Activated naive CD8-positive, alpha-beta T cell treated with anti-CD3 and anti-CD28 coated beads, Interleukin-2, amount 50 U/mL, for 16 hours (primary cell): Measurements from ENCODE around the gene ZNF263.

ENCODE experiments used
- DNase-seq: peaks from one replicate; pipeline ENCODE4 v3.0.0-alpha.2; 2020; ENCODE audit warnings: low read depth, low spot score

ZNF263 gene

DNA sequence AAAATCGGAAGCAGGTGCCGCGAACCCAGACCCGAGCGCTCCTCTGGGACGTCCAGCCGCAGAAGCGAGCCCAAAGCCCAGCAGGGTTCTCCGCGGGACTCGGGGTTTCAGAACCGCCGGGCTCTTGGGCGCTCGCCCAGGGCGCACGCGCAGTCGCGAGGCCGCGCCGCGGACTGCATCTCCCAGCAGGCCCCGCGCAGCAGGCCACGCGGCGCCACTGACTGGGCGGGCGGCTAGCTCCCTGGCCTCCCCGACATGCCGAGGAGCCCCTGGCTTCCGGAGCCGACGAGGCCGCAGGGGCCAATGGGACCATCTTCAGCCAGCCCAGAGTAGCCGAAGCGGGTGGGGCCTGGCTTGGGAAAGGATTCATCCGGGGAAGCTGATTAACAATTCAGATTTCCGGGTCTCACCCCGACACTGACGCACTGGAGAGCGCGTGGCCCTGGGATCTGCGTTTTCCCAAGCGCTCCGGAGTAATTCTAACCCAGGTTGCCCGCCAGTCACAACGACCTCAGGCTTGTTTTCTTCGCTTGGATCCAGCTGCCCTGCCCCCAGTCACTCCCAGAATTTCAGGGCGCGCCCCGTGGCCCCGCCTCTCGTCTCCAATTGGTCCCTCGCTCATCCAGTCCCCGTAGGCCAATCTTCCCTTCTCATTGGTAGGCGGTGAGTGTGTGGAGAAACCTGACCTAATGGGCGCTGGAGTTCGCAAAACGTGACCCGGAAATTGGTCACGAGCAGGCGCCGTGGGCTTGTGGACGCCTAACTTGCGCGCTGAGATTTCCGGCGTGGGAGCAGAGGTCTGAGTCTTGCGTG lies at the start of gene ZNF263:
Gene ZNF263 (plus strand): TSS at position 762 of the 813 bp plus-strand sequence. CDS start 328 bp downstream, outside the sequence.
- peak; percentile 86 for DNase-seq

- no peak for DNase-seq
Observed at GRCh38 chr16:3234543-3234856, 48.8 kb upstream of the ZNF263 start.

DNA sequence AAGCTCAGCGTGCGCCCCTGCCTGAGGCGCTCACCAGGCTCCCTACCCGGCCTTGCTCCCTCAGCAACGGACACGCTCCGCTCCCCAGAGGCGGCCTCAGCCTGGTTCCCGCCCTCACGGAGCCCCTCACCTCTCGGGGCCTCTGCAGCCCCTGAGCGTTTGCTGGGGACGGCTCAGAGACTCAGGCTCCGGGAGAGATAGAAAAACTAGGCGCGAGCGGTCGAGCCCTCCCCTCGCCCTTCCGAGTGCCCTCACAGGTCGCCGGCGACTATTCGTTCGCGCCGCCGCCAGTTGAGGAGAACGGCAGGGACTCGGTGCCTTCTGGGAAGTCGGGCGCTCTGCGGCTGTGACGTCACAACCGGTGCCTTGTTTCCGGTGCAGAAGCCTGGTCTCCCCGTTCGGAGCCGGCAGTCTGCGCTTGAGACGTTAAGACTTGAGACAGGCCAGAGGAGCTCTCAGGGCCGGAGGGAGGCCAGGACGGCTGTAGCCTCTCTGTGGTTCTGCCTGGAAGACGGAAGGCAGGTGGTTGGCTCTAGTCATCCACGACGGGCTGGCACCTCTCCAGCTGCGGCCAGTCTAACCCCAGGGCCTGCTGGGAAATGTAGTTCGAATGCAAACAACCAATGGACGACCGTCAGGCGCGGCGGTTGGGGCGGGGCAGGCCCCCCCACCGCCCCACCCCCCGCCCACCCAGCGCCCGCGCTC lies 48.3 kb upstream of the ZNF263 start, which contains the start of gene ZNF200:
Gene ZNF200 (minus strand): TSS at position 302 of the 705 bp plus-strand sequence. CDS start 1,403 bp downstream, outside the sequence.
- DNase-seq: peak; percentile 84

- DNase-seq: no peak
Observed at GRCh38 chr16:3235856-3236669, 47.2 kb upstream of the ZNF263 start.

- no peak for DNase-seq
Observed at GRCh38 chr16:3241761-3242160, 41.5 kb upstream of the ZNF263 start.

DNA sequence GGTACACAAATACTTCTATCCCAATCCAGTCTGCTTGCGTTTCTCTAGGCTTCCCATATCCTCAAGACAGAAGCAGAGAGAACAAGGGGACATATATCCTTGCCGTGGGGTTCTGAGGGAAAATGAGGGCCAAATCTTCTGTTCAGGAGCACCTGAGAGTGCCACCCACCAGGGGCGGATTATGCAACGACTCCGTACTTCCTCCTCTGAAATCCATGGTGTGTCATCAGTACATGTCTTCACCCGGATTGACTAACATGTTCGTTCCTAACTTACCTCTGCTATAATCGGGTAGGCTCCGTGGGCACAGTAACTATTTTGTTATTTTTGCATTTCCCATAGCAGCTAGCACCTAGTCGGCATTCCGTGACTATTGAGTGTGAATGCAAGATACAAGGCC lies 40.6 kb upstream of the ZNF263 start:
- no peak for DNase-seq

DNA sequence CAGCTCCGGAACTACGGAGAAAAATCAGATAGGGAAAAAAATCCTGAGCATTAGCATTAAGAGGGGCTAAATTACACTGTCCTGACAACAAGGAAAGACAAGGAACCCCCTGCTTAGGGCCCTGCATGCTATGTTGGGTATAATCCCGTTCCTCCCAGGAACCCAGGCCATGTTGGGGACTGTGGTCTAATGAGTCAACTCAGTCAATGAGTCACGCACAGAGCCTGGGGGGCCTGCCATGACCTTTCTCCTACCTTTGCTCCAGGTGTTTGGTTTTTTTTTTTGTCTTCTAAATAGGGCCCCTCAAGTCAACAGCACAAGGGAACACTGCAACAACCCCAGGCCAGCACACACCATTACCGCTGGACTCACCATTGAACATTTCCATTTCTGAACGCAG lies 39.4 kb upstream of the ZNF263 start:
- no peak for DNase-seq

GRCh38 chr16:3246002-3246401 lies 37.3 kb upstream of the ZNF263 start:
- DNase-seq: no peak

DNA sequence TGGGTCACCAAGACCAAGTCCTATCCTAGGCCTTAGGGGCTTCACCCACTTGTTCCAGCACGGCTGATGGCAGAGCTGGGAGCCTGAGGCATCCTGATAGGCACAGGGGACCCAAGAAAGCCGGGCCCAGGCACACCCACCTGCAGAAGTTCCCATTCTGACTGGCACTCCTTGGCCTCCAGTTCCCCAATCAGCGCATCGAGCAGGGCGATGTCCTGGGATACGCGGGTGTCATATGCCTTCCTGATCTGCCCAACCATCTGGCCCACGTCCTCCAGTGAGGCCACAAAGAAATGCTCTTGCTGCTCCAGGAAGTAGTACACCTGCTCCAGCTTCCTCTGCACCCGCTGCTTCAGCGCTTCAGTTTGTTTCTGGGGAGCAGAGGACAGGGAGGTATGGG lies 36.4 kb upstream of the ZNF263 start:
- DNase-seq: no peak

DNA sequence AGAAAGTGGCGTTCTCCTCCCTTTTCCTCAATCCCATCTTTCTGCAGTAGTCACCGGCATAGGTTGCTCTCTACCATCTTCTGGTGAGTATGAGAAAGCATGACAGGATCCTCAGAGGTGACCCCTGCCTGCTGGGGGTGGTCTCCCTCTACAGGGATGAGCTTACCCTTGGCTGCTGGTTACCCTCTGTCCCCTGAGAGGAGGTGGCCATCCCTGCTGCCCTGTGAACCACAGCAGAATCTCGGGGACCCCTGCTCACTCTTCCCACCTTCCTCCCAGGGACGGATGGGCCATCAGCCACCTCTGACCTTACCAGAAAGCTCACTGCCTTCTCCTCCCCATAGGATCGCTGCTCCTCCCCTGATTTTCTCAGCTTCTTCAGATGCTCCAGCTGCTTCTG lies 34.7 kb upstream of the ZNF263 start:
- DNase-seq: no peak

GRCh38 chr16:3249020-3249419 lies 34.3 kb upstream of the ZNF263 start:
- DNase-seq: no peak

DNA sequence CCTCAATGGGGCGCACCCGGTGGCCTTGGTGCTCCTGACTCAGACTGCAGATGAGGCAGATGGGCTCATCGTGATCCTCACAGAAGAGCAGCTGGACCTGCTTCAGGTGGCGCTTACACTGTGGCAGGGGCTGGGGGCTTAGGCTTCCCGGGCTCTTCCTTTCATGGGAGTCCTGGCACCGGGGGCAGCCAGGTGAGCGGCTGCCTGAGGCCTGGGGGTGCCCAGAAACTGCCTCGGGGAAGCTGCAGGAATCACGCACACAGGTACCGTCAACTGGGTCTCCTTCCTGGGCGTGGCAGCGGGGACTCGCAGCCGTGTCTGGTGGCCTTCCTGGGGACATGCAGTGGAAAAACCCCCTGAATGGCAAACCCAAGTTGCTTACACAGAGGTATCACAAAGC lies 33.8 kb upstream of the ZNF263 start:
- no peak for DNase-seq

DNA sequence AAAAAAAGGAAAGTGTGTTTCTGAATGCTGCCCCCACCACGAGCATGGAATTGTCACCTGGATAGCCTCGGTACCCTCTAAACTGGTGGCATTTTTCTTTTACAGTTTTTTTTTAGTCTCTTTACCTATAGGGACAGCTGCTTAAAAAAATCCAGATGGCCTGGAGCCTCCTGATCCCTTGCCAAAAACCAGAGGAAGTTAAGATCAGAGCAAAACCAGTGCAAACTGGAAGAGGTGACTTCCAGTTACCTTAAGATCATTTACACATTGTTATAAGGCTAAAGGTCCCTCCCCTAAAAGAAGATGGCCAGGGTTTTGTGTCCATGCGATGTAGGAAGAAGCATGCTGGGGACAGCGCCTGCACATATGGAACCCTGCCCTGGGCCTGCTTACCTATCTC lies 30.3 kb upstream of the ZNF263 start:
- no peak for DNase-seq

- no peak for DNase-seq
Observed at GRCh38 chr16:3254309-3254708, 29.0 kb upstream of the ZNF263 start.

GRCh38 chr16:3256146-3256865 lies 27.0 kb upstream of the ZNF263 start, which contains the start of gene MEFV:
Gene MEFV (minus strand): TSS chr16:3256633. CDS start chr16:3256587, 46 bp downstream.
- DNase-seq: no peak

DNA sequence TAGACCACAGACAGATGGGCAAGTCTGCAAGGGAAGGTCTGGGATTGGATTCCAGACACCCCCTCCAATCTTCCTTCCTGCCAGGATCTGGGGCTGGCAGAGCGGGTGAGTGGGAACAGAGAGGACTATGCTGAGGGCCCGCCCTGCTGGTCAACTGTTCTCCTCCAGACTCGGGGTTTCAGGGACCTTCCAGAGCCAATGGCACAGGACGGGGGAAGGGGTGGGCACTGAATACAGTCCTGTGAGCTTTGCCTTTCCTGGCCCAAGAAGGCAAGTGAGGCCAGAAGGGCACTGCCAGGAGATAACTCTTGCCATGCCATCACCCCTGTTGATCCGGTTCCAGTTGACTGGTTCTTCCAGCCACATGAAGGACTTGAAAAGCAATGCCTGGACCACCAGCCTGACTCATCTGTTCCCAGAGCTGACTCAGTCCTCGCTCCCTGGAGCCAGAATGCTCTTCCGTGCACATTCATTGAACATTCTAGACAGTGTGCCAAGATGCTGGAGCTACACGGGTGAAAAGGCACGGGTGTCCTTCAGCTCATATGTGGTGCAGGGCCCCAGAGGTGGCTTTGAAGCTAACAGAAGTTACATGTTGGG lies 26.3 kb upstream of the ZNF263 start:
- DNase-seq: no peak

GRCh38 chr16:3259836-3260235 lies 23.5 kb upstream of the ZNF263 start:
- no peak for DNase-seq

DNA sequence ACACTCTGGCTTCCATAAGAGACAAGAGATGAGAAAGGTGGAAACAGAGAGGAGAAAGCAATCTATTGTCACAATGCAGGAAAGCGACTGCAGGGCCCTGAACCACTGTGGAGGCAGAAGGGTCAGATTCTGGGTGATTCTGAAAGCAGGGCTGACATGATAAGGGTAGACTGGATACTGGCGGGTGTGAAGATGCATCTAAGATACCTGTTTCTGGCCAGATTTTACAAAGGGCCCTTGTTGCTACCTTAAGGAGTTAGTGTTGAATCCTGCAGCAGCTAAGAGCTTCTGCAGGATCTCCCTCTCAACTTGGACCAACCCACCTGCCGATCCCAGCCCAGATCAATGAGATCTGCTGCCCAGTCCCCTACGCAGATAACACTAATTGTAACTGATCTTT lies 20.8 kb upstream of the ZNF263 start:
- no peak for DNase-seq

DNA sequence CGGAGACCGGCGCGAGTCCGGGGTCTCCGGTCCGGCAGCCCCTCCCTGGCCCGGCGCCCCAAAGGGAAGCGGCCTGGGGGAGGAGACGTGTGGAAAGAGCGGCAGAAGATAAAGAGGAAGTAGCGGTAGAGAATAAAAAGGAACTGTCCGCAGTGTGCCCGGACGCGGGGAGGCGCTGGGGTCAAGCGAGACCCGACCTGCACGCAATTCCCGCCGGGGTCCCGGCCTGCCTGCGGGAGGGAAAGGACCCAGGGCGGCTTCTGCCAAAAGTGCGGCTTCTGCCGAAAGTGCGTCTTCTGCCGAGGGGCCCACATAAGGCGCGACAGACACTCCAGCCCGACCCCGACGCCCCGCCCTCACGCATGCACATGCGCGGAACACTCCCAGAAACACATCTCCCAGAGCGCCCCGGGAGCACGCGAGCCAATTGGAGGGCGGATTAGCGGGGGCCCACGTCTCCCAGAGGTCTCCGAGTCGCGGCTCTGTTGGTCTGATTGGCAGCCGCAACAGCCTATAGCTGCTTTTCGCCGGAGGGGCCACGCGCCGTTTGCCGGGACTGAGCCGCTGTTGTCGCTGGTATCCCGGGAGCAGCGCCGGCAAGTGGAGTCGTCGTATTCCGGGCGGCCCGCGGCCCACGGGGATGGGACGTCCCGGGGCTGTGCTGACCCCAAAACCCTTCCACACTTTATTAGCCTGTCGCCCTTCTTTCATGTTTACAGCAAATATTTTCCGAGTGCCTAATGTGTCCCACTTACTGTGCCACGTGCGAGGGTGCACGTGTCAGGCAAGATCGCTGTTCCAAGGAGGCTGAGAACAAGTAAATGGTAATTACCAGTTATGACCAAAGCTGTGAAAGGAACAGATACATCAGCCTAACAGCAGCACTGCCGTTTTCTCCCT lies 18.9 kb upstream of the ZNF263 start:
- peak; percentile 99 for DNase-seq
